Loucy (cell line): ENCODE data around the gene MVD.

Experiments used
- CTCF ChIP-seq: fragments of 200-600 bp; sonication (generic); conservative IDR thresholded peaks from 2 replicates; pipeline ENCODE4 v1.5.1; 2014; ENCODE audit warnings: mild to moderate bottlenecking, antibody characterized with exemption, low read length
- EZH2phosphoT487 ChIP-seq: fragments of 200-600 bp; IDR thresholded peaks from 2 replicates; pipeline ENCODE4 v1.6.1; 2018; ENCODE audit warnings: antibody characterized with exemption, mild to moderate bottlenecking, moderate library complexity, borderline replicate concordance

GRCh38 chr16:88649195-88649923, 13.5 kb downstream of the MVD start:
- TF ChIP-seq CTCF (no peak), EZH2phosphoT487 (no peak)
